Transverse colon (tissue), 4 donors: ENCODE measurements around the gene ZDHHC17.

Source experiments
- CTCF ChIP-seq, 5 experiments: fragments of 200-600 bp in 3 of 5; fragments of 450-650 bp in 2 of 5; sonication (generic) in 3 of 5; IDR thresholded peaks; 1 replicate in 2 of 5; 2 replicates in 3 of 5; pipeline ENCODE4 v1.5.1; 2016 to 2017; ENCODE audit warnings: antibody characterized with exemption in 5 of 5, inconsistent platforms in 3 of 5, mild to moderate bottlenecking in 2 of 5, moderate library complexity in 1 of 5
- POLR2A ChIP-seq: fragments of 450-650 bp; IDR thresholded peaks from one replicate; pipeline ENCODE4 v1.6.1; 2016; ENCODE audit warnings: antibody characterized with exemption, mild to moderate bottlenecking, moderate library complexity
- POLR2AphosphoS5 ChIP-seq, 3 donors: sonication (generic); formaldehyde crosslinking; IDR thresholded peaks; one replicate each; pipeline ENCODE4 v1.6.1; 2016; ENCODE audit warnings: antibody characterized with exemption in 3 of 3

GRCh38 chr12:76715332-76715731 lies 48.6 kb upstream of the ZDHHC17 start:
- TF ChIP-seq POLR2A = no peak
- no peak for TF ChIP-seq CTCF (IDR thresholded peaks at IDR 0.05)
- no peak for TF ChIP-seq POLR2AphosphoS5 (IDR thresholded peaks at IDR 0.05)
